ENCODE results near the gene NSD2.
"Not testable (repeated sequence)": the region's sequence is repeated elsewhere in the genome, so short reads cannot be mapped to it uniquely, and the experiment has no call there.

The NSD2 gene

DNA sequence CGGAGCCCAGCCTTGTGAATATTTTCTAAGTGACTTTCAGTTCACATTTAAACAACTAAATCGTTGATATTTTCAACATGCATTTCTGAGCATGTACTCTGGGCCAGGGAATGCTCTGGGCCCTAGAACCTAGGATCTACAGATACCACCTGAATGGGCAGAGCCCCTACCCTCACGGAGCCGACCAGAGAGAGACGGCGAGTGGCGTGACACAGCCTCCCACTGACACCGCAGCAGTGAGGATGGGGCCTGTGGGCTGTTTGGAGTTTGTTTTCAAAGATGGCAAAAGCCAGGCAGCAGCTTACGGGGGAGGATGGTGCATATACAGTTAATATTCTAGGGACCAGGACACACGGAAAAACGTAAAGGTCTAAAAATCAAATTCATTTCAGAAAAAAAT, 119.9 kb downstream of the NSD2 start:
- DNase-seq (ENCODE audit: extremely low spot score, insufficient read length, low read depth): no peak
- no peak for FAIRE-seq

DNA sequence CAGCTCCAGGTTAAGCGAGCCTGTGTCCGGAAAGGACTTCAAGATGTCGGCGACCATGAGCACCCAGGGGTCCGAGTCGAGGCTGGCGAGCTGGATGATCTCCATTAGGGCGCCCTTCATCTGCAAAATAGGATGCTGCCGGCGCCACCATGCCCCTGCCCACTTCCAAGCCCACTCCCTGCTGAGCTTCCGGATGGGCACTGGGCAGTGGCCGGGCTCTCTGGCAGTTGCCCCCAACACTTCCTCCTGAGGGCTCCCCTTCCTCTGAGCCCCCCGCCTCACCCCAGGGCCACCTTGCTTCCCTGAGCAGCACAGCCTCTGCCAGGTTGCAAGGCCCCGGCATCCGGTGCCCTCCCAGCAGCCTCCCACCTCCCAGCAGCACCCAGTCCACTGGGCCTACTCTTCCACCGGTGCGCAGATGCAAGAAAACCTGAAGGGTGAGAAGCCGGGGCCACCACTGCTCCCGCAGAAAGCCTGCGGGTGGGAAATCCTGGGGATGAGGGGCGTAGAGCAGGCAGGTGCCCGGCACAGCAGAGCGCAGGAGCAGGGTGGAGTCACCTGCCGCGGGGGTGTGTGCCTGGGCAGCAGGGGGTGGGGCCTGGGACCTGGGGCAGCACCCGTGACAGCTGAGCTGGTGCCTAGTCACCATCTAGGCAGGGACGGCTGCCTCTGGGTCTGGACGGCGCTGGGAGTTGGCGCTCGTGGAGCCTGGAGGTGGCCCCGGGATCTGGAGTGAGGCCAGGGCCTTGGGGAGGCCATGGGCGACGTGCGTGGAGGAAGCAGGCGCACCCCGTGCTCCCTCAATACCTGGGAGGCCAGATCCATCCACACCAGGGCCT, 120.6 kb downstream of the NSD2 start:
- FAIRE-seq: no peak

DNA sequence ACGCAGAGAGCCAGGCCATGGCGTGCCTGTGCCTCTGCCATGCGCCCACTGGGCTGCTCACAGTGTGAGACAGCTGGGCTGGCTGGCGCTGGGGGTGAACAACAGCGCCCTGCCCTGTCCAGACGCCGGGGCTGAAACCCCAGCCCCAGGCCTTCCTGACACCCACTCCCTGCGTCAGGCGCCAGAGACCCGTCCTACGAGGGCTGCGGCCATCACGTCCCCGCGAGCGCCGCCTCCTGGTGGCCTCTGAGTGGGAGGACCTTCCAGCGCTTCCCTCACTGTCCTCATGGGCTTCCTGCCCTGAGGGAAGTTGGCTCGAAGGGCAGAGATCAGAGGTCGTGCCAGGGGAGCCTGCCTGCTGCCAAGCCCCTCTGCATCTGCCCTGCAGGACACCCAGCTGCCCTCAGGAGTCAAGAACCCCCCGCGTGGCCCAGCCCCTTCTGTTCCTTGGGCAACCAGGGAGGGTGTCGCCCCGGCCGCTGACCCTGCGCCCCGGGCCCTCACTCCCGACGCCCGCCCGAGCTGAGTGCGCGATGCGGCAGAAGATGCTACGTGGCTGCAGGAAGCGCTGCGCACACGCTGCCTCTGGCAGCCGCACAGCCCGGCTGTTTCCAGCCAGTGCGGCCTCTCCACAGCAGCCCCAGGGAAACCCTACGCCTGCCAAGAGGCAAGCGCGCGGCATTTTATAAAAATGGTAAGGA, 121.4 kb downstream of the NSD2 start:
- DNase-seq (ENCODE audit: extremely low spot score, insufficient read length, low read depth) (no peak), FAIRE-seq (no peak)

More for the DNA sequence above, 120.6 kb downstream of the NSD2 start:
- no peak for DNase-seq (ENCODE audit: extremely low spot score, insufficient read length, low read depth)

DNA sequence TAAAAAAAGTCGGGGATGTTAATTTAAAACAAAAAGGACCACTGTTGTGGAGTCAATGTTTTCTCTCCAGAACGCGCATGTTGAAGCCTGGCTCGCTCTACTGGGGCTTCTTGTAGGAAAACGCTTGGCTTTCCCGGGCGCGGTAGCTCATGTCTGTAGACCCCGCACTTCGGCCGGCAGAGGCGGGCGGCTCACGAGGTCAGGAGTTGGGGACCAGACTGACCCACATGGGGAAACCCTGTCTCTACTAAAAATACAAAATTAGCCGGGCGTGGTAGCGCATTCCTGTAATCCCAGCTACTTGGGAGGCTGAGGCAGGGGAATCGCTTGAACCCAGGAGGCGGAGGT, 122.0 kb downstream of the NSD2 start:
- FAIRE-seq (no peak), DNase-seq (ENCODE audit: extremely low spot score, insufficient read length, low read depth) (no peak)

DNA sequence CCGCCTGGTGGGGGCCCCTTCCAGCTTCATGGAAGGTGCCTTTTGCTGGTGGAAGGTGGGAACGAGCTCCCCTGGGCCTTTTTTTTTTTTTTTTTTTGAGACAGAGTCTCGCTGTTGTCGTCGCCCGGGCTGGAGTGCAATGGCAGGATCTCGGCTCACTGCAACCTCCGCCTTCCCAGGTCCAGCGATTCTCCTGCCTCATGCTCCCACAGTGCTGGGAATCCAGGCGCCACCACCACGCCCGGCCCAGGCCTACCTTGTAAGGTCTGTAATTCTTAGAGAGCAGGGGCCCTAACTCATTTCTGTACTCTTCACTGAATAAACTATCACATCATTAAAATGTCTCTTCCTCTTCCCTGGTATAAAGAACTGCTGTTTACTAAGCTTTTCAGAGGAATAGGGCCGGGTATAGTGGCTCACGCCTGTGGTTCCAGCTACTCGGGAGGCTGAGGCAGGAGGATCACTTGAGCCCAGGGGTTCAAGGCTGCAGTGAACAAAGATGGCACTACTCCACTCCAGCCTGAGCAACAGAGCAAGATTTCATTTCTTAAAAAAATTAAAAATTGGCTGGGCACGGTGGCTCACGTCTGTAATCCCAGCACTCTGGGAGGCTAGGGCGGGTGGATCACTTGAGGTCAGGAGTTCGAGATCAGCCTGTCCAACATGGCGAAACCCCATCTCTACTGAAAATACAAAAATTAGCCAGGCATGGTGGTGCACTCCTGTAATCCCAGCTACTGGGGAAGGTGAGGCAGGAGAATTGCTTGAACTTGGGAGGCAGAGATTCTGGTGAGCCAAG, 122.7 kb downstream of the NSD2 start:
- not testable (repeated sequence) for DNase-seq (ENCODE audit: extremely low spot score, insufficient read length, low read depth); FAIRE-seq

DNA sequence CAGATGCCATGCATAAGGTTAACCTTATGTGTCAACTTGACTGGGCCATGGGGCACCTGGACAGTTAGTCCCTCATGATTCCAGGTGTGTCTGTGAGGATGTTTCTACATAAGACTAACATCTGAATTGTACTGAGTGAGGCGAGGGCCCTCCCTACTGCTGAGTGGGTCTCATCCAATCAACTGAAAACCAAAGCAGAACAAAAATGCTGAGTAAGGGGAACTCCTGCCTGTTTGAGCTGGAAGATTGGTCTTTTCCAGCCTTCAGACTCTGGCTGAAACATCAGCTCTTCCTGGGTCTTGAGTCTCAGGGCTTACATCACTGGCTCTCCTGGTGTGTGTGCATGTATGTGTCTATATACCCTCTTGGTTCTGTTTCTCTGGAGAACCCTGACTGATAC, 123.7 kb downstream of the NSD2 start:
- DNase-seq (ENCODE audit: extremely low spot score, insufficient read length, low read depth) (no peak), FAIRE-seq (no peak)

DNA sequence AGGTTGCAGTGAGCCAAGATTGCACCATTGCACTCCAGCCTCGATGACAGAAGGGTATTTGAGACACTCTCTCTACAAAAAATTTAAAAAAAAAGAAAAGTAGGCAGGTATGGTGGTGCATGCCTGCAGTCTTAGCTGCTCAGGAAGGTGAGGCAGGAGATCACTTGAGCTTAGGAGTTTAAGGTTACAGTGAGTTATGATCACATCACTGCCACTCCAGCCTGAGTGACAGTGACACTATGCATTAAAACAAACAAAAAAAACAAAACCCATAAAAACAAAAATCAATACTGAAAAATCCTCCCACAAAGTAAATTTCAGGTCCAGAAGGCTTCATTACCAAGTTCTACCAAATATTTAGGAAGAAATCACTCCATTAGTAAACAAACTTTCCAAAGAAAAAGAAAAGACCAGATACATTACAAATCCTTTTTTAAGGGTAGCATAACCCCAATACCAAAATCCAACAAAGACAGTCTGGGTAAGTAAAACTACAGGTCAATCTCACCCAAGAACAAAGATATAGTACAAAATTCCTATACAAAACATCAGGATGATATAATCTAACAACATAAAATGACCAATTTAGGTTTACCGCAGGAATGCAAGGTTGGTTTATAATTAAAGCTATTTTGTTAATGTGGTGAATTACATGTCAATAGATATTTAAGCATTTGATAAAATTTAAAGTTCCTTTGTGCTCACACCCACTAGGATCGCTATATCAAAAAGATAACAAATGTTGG, 125.8 kb downstream of the NSD2 start:
- FAIRE-seq: no peak
- DNase-seq (ENCODE audit: extremely low spot score, insufficient read length, low read depth): no peak

DNA sequence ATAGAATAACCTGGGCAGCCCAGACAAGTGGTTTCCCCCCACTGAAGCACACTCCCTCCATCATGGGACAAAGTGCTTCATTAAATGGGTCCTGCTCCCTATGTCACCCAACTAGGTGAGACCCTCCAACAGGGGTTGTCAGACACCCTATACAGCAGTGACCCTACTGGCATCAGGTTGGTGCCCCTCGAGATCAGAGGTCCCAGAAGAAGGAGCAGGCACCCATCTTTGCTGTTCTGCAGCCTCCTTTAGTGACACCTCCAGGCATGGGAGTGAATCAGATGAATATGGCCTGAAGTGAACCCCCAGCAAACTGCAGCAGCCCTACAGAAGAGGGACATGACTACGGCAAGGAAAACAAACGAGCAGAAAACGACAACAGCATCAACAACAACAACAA, 126.5 kb downstream of the NSD2 start:
- FAIRE-seq: no peak
- DNase-seq (ENCODE audit: extremely low spot score, insufficient read length, low read depth): no peak

DNA sequence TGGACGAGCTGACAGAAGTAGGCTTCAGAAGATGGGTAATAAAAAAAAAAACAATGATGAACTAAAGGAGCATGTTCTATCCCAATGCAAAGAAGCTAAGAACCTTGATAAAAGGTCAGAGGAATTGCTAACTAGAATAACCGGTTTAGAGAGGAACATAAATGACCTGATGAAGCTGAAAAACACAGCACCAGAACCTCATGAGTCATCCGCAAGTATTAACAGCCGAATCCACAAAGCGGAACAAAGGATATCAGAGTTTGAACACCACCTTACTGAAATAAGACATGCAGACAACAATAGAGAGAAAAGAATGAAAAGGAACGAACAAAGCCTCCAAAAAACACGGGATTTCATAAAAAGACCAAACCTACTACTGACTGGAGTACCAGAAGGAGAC, 127.1 kb downstream of the NSD2 start:
- no peak for DNase-seq (ENCODE audit: extremely low spot score, insufficient read length, low read depth)
- no peak for FAIRE-seq

DNA sequence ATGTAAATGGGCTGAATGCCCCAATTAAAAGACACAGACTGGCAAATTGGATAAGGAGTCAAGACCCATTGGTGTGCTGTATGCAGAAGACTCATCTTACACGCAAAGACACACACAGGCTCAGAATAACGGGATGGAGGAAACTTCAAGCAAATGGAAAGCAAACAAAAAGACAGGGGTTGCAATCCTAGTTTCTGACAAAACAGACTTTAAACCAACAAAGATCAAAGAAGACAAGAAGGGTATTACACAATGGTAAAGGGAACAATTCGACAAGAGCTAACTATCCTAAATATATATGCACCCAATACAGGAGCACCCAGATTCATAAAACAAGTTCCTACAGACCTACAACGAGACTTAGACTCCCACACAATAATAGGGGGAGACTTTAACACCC, 128.1 kb downstream of the NSD2 start:
- not testable (repeated sequence) for FAIRE-seq; DNase-seq (ENCODE audit: extremely low spot score, insufficient read length, low read depth)

DNA sequence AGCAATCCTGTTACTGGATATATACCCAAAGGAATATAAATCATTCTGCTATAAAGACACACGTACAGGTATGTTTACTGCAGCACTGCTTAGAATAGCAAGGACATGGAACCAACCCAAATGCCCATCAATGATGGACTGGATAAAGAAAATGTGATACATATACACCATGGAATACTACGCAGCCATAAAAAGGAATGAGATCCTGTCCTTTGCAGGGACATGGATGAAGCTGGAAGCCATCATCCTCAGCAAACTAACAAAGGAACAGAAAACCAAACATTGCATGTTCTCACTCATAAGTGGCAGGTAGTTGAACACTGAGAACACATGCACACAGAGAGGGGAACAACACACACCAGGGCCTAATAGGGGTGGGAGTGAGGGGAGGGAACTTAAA, 132.2 kb downstream of the NSD2 start:
- not testable (repeated sequence) for FAIRE-seq; DNase-seq (ENCODE audit: extremely low spot score, insufficient read length, low read depth)

DNA sequence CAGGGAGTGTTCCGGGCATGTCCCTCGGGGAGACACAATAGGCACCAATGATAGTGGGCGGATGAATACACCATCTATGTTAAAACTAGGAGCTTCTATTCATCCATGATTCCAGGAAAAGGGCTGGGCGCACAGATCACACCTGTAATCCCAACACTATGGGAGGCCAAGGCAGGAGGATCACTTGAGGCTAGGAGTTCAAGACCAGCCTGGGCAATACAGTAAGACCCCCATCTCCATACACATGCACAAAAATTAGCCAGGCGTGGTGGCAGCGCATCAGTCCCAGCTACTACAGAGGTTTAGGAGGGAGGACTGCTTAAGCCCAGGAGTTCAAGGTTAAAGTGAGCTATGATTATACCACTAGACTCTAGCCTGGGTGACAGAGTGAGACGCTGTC, 135.2 kb downstream of the NSD2 start:
- no peak for FAIRE-seq
- no peak for DNase-seq (ENCODE audit: extremely low spot score, insufficient read length, low read depth)

DNA sequence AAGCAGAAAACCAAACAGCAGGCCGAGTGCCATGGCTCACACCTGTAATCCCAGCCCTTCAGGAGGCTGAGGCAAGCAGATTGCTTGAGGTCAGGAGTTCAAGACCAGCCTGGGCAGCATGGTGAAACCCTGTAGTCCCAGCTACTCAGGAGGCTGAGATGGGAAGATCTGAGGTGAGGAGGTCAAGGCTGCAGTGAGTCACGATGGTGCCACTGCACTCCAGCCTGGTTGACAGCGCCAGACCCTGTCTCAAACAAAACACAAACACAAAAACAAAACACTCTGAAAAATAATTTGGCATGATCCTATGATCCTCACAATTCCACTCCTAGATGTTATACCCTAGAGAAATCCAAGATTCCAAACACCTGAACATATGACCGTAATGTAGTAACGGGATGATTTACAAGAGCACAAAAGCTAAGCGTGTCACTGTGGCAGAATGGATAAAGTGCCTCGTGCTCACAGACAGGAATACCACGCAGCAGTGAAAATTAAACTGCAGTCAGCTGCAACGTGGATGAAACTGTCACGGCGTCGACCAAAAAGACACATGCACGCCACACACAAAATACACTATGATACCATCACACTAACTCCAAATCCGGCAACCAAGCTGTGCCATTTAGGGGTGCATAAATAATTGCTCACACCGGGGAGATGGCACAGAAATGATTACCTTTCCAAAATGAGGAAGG, 135.9 kb downstream of the NSD2 start:
- FAIRE-seq (no peak), DNase-seq (ENCODE audit: extremely low spot score, insufficient read length, low read depth) (no peak)

DNA sequence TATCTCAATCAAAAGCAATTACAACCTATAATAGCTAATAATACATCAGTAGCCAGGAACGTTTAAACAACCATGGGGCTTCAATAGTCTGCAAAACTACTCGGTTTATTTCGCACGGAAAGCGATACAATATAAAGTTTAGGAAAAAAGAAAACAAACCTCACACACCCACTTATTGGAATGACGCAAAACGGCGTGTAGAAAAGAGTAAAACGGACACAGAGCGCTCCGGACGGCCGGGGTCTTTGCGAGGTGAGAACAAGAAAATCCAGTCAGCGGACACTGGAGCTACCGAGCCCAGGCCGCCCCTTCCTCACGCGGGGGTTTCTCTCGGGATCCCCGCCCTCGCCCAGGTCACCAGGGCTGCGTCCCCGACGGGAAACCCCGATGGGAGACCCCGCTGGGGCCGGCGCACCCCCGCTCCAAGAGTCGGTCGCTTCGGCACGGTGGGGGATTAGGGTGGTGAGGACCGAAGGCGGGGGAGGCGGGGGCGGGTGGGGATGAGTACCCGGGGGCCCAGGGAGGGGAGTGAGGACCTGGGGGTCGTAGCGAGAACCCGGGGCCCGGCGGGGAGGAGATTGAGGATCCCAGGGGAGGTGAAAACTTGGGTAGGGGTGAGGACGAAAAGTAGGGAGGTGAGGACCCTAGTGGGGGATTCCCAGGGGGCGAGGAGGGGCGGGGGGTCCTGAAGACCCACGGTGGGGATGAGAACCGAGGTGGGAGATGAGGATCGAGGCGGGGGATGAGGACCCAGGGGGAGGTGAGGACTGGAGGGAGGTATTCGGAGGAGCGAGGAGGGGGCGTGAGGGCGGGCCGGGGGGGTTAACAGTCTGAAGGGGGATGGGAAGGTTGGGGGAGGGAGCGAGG, 136.8 kb downstream of the NSD2 start:
- DNase-seq (ENCODE audit: extremely low spot score, insufficient read length, low read depth) (no peak), FAIRE-seq (no peak)

DNA sequence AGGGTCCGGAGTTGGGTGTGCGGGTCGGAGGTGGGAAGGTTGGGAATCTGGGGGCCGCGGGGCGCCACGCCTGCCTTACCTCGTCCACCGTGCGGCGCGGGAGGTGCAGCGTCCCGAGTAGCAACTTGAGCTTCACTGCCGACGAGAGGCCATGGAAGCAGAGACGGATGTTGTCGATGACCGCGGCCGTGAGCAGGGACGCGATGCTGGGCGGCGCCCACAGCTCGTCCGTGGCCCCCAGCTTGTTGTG, 137.4 kb downstream of the NSD2 start:
- no peak for DNase-seq (ENCODE audit: extremely low spot score, insufficient read length, low read depth)
- FAIRE-seq: no peak

DNA sequence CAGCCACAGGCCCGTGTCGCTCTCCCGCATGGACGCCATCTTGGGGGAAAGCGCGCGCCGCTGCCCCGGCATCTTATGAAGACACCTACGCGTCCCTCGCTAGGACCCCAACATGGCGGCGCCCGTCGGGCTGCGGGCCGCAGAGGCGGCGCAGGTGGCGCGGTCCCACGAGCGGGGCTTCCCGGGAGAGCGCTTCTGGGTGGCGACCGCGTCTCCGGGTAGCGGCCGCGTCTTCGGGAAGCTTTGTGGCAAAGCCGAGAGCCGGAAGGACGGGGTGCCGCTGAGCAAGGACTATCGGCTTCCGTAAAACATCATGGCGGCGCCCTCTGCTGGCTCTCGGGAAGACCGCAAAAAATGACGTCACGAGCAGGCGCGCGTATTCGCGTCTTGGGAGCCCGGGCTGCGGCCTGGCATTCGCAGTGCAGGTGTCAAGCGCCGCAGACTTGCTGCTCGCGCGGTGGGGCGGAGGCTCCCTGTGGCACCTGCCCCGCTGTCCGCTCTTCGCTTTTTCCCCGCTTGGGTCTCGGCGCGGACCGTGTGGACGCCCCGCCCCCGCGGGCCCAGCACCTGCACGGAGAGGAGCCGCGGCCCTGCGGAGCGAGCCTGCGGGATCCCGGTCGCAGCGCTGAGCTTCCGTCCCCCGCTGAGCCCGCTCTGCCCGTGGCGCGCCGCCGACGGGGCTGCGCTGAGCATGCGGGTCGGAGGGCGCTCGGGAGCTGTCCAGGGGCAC, 137.9 kb downstream of the NSD2 start, which contains the start of gene NELFA:
TSS of gene NELFA (minus strand) at position 54 of the 730 bp plus-strand sequence. CDS start at position 39, 15 bp downstream.
- DNase-seq (ENCODE audit: extremely low spot score, insufficient read length, low read depth): peak; percentile 87
- peak; percentile 83 for FAIRE-seq

DNA sequence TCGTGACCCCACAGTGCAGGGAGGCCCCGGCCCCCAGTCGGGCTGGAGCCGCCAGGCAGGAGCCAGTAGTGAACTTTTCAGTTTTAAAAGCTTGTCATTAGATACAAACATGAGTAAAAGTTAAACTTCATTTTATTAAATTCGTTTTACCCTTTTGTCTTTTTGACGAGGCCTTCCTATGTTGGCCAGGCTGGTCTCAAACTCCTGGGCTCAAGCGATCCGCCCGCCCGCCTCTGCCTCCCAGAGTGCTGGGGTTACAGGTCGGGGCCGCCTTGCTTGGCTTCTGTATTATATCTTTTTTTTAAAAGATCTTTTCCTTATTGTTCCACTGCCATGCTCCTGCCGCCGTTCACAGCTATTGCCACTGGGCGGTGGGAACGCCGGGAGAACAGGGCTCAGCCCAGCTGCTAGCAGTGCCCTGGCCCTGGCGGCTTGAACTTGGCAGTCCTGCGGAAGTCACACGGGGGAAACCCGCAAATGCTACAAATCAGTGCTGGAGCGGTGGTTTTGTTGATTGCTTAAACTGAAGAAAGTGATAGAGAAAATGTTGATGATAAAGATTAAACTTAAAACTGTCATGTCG, 138.5 kb downstream of the NSD2 start:
- FAIRE-seq: peak; percentile 39

DNA sequence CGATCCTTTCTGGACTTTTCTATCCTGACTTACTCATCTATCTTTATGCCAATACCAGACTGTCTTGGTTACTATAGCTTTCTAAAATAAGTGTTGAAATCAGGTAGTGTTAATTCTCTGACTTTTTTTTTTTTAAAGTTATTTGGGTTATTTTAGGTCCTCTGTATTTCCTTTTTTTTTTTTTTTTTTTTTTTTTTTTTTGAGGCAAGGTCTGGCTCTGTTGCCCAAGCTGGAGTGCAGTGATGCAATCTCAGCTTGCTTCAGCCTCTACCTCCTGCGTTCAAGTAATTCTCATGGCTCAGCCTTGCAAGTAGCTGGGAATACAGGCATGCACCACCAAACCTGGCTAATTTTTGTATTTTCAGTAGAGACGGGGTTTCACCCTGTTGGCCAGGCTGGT, 140.4 kb downstream of the NSD2 start:
- FAIRE-seq (no peak), DNase-seq (ENCODE audit: extremely low spot score, insufficient read length, low read depth) (no peak)

More for the DNA sequence above, 138.5 kb downstream of the NSD2 start:
- DNase-seq (ENCODE audit: extremely low spot score, insufficient read length, low read depth): no peak

All from GM18507 (cell line).